ENCODE data around the gene MRPS27. TPM values are rescaled to one million over a fixed set of nuclear protein-coding genes. Genes with fewer than 3 reads are reported as not detected.

The MRPS27 gene
- total RNA-seq, 1 donor from 2014 or later, result 26.0 TPM

DNA sequence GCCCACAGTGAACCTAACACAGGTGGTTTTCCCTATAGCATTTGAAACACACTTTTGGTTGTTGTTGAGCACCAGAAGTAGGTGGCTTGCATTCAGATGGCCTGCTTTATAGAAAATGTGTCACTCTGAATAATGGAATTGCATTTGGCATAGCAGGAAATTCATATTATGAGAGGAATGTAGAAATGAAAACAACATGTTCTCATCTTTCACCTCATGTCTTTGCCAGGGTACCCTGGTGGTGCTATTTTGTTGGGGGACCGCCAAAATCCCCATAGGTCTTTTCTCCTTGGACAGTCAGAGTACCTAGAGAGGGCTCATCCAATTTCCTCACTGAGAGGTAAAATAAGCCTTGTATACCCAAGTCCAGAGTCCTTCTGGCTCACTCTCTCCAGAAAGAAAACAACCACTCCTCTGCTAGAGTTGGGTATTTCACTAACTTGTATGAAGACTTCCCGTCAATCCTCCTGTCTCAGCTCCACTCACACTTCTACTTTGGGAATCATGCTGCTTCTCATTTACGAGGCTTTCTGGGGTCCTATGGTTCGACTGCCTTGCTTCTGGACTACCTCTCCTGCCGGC, 67.4 kb downstream of the MRPS27 start:
- H3K9me3 Mint-ChIP-seq (ENCODE audit: low read depth), result no peaks in the 10 kb centered on the region
- peak overlapping the region; percentile 36 for H3K4me3 Mint-ChIP-seq (ENCODE audit: unreplicated experiment)
- TF ChIP-seq, protein P1, sequence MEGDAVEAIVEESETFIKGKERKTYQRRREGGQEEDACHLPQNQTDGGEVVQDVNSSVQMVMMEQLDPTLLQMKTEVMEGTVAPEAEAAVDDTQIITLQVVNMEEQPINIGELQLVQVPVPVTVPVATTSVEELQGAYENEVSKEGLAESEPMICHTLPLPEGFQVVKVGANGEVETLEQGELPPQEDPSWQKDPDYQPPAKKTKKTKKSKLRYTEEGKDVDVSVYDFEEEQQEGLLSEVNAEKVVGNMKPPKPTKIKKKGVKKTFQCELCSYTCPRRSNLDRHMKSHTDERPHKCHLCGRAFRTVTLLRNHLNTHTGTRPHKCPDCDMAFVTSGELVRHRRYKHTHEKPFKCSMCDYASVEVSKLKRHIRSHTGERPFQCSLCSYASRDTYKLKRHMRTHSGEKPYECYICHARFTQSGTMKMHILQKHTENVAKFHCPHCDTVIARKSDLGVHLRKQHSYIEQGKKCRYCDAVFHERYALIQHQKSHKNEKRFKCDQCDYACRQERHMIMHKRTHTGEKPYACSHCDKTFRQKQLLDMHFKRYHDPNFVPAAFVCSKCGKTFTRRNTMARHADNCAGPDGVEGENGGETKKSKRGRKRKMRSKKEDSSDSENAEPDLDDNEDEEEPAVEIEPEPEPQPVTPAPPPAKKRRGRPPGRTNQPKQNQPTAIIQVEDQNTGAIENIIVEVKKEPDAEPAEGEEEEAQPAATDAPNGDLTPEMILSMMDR (IDR thresholded peaks at IDR 0.05), result peak; percentile 38
- no peaks in the 10 kb centered on the region for H3K27me3 Mint-ChIP-seq (ENCODE audit: low read depth)
- peak overlapping the region; percentile 94 for H3K27ac Mint-ChIP-seq (ENCODE audit: unreplicated experiment)
- peaks cover 74% of the 10 kb centered on the region for H3K4me1 Mint-ChIP-seq (ENCODE audit: low read depth)
- peaks cover 3% of the 10 kb centered on the region for H3K36me3 Mint-ChIP-seq (ENCODE audit: low read depth)
- no peak for DNase-seq (ENCODE audit: low spot score)

- peak overlapping the region; percentile 94 for H3K27ac Mint-ChIP-seq (ENCODE audit: unreplicated experiment)
- no peak overlapping the region for H3K4me3 Mint-ChIP-seq (ENCODE audit: unreplicated experiment)
- DNase-seq (ENCODE audit: low spot score), result no peak
These were observed 68.0 kb downstream of the MRPS27 start for GRCh38 chr5:72252008-72252407.

DNA sequence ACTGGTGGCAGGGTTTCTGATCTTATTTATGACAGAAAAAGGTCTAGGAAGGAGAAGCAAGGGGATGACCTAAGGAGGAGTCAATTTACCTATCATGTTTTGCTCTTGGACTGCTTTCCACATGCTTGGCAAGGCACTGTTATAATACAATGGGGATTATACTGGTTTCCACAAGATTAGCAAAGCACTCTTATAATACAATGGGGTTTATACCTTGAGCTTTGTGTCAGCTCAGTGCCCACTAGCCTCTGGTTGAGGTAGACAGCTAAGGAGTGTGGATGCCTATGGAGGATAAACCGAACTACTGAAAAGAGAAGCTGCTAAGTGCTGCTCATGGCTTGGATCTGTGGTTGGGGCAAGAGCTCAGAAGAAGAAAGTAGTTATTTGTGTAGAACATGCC, 68.7 kb downstream of the MRPS27 start:
- no peaks in the 10 kb centered on the region for H3K9me3 Mint-ChIP-seq (ENCODE audit: low read depth)
- H3K27ac Mint-ChIP-seq (ENCODE audit: unreplicated experiment), result peak overlapping the region; percentile 94
- H3K4me3 Mint-ChIP-seq (ENCODE audit: unreplicated experiment), result no peak overlapping the region
- H3K4me1 Mint-ChIP-seq (ENCODE audit: low read depth), result peaks cover 82% of the 10 kb centered on the region
- no peaks in the 10 kb centered on the region for H3K27me3 Mint-ChIP-seq (ENCODE audit: low read depth)
- no peak for DNase-seq (ENCODE audit: low spot score)
- H3K36me3 Mint-ChIP-seq (ENCODE audit: low read depth), result no peaks in the 10 kb centered on the region
- TF ChIP-seq, protein P1 (IDR thresholded peaks at IDR 0.05), result no peak

More at GRCh38 chr5:72252008-72252407, 68.0 kb downstream of the MRPS27 start:
- TF ChIP-seq, protein P1 (IDR thresholded peaks at IDR 0.05), result no peak
- peaks cover 1% of the 10 kb centered on the region for H3K36me3 Mint-ChIP-seq (ENCODE audit: low read depth)
- no peaks in the 10 kb centered on the region for H3K9me3 Mint-ChIP-seq (ENCODE audit: low read depth)
- no peaks in the 10 kb centered on the region for H3K27me3 Mint-ChIP-seq (ENCODE audit: low read depth)
- peaks cover 81% of the 10 kb centered on the region for H3K4me1 Mint-ChIP-seq (ENCODE audit: low read depth)

DNA sequence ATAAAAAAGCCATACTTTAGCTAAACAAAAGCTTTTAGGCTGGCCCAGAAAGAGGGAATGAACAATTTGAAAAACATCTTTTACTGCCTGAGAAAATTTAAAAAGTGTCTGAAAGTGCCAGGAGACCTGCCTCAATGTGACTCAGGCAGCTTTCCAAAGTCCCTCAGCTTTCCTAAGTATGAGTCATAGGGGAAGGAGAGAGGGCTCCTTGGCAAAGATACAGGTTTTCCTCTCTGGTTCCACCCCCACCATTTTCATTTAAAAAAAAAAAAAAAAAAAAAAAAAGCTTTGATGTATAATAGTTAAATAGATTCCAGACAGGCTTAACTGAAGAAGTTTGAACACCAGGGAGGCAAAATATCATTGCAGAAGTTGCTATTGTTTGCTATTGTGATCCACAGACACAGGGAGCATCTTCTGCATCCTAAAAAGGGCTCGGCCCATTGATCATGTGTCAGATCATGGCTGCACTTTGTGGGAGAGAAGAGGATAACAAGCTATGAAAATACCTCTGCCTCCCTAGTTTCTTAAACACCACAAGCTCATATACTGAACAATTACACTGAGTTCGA, 71.5 kb downstream of the MRPS27 start:
- Mint-ChIP-seq H3K27me3 (ENCODE audit: low read depth) (no peaks in the 10 kb centered on the region), H3K4me1 (ENCODE audit: low read depth) (peaks cover 90% of the 10 kb centered on the region), H3K27ac (ENCODE audit: unreplicated experiment) (peak overlapping the region; percentile 85), H3K4me3 (ENCODE audit: unreplicated experiment) (no peak overlapping the region), H3K9me3 (ENCODE audit: low read depth) (no peaks in the 10 kb centered on the region), H3K36me3 (ENCODE audit: low read depth) (no peaks in the 10 kb centered on the region)
- DNase-seq (ENCODE audit: low spot score), result no peak
- TF ChIP-seq, protein P1 (IDR thresholded peaks at IDR 0.05), result no peak

DNA sequence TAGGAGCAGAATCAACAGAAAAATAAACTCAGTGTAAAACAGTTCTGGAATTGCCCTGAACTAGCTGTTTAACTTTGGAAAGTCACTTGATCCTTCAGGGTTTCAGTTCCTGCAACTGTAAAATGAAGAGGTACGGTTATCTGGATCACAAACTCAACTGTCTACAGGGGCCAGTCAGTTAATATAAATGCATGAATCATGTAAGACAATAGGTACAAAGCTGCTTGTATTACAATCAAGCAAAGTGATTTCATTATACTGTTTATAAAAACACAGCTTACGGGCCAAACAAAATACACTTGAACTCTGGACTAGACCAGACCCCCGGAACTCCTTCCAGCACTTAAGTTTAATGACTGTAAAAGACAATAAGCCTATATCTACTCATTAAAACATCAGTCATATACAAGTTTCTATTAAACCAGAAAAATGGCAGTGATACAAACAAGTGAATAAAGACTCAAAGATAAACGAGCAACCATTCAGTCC, 73.0 kb downstream of the MRPS27 start:
- no peaks in the 10 kb centered on the region for H3K9me3 Mint-ChIP-seq (ENCODE audit: low read depth)
- peak overlapping the region; percentile 20 for H3K4me3 Mint-ChIP-seq (ENCODE audit: unreplicated experiment)
- peak overlapping the region; percentile 93 for H3K27ac Mint-ChIP-seq (ENCODE audit: unreplicated experiment)
- no peaks in the 10 kb centered on the region for H3K27me3 Mint-ChIP-seq (ENCODE audit: low read depth)
- DNase-seq (ENCODE audit: low spot score), result no peak
- no peaks in the 10 kb centered on the region for H3K36me3 Mint-ChIP-seq (ENCODE audit: low read depth)
- TF ChIP-seq, protein P1 (IDR thresholded peaks at IDR 0.05), result no peak
- peaks cover 81% of the 10 kb centered on the region for H3K4me1 Mint-ChIP-seq (ENCODE audit: low read depth)

Measured in chondrocyte (in vitro differentiated cells).